AG10803 (cell line): ENCODE data around the gene SLC29A1.

Source experiments
- DNase-seq: peaks from one replicate; pipeline ENCODE4 v3.0.0; 2010; ENCODE audit warnings: low read depth
- H3K4me3 ChIP-seq: 2 replicates; pipeline ENCODE4 v1.5.1; 2011; ENCODE audit warnings: mild to moderate bottlenecking, low read length, control low read depth
- TF ChIP-seq, protein P1 (sequence below): conservative IDR thresholded peaks from 2 replicates; pipeline ENCODE4 v1.5.1; 2011; ENCODE audit warnings: mild to moderate bottlenecking, low read length, control low read depth, inconsistent platforms

The SLC29A1 gene

DNA sequence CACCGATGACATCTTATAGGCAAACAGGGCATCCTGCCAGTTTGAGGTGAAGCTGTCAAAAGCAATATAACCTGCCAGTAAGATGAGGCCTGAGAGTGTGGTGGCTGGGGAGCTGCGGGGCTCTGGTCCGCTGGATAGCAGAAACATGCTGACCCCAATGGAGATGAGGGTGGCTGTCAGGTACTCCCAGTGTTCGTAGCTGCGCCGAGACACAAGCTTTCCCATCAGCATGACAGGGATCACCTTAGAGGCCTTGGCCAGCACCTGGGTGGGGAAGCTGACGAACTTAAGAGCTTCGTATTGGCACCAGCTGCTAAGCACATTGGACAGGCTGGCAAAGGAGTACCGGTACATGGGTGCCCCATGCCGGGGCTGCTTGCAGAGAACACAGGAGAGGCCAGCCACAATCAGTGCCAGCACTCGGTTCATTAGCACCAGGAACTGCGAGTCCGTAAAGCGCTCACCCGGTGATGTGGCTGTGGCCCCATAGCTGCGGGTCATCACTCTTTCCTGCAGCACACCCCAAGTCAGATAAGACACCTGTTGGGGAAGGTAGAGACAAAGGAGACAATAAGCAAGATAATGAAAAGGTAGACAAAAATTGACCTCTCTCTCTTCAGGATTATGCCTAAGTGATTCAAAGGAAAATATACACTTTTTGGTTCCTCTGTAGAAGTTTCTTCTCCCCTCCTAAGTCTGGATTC, 31.9 kb downstream of the SLC29A1 start:
- no peak for DNase-seq
- H3K4me3 ChIP-seq = no peak overlapping the region
- TF ChIP-seq, protein P1, sequence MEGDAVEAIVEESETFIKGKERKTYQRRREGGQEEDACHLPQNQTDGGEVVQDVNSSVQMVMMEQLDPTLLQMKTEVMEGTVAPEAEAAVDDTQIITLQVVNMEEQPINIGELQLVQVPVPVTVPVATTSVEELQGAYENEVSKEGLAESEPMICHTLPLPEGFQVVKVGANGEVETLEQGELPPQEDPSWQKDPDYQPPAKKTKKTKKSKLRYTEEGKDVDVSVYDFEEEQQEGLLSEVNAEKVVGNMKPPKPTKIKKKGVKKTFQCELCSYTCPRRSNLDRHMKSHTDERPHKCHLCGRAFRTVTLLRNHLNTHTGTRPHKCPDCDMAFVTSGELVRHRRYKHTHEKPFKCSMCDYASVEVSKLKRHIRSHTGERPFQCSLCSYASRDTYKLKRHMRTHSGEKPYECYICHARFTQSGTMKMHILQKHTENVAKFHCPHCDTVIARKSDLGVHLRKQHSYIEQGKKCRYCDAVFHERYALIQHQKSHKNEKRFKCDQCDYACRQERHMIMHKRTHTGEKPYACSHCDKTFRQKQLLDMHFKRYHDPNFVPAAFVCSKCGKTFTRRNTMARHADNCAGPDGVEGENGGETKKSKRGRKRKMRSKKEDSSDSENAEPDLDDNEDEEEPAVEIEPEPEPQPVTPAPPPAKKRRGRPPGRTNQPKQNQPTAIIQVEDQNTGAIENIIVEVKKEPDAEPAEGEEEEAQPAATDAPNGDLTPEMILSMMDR = no peak

DNA sequence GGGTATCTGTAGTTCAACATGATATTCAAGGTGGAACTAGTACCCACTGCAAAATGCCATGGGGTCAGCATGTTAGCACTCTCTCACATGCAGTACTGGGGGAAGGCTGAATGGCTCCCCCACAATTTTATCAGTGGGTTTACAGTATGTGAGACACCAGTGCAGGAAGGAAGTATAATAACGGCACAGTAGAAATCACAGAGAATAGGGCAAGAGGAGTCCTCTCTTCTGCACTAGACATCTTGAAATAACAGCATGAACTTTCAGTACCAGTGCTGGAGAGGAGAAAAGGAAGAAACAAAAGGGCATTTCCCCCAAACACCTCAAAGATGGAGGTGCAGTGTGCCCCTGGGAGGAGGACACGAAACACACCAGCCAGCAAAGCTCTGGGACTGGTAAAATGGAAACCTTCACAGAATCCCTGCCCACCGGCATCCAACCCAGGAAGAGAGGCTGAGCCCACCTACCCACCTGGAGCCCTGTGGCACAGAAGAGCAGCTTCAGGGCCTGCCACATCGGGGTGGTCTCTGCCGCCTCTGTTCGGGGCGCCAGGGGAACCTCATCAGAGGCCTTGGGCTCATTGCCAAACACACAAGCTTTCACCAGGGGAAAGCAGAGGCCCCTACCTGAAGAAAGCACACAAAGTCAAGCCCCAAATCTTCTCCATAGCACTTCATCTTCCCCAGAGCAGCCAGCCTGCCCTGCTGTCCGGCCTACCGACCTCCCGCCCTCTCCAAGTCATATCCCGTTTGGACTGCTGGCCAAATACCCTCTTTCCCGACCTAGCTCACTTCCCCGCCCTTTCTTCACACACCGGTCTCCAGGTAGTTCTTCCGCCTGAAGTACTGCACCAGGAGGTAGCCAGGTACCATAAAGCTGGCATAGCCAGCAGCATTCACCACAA, 32.7 kb downstream of the SLC29A1 start:
- TF ChIP-seq, protein P1 = no peak
- DNase-seq = no peak
- peak overlapping the region; percentile 87 for H3K4me3 ChIP-seq

DNA sequence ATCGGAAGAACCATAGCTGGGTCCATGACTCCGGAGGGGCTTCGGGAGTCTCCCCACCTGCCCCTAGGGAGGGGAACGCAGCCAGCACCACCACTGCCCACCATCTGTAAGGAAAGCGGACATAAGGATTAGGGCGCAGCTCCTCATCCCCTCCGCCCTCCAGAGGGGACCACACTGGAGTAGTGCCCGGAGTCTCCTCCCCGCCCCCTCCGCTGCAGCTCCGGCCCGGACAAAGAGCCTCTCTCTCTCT, 33.3 kb downstream of the SLC29A1 start:
- no peak for DNase-seq
- H3K4me3 ChIP-seq = peak overlapping the region; percentile 87
- TF ChIP-seq, protein P1 = no peak

DNA sequence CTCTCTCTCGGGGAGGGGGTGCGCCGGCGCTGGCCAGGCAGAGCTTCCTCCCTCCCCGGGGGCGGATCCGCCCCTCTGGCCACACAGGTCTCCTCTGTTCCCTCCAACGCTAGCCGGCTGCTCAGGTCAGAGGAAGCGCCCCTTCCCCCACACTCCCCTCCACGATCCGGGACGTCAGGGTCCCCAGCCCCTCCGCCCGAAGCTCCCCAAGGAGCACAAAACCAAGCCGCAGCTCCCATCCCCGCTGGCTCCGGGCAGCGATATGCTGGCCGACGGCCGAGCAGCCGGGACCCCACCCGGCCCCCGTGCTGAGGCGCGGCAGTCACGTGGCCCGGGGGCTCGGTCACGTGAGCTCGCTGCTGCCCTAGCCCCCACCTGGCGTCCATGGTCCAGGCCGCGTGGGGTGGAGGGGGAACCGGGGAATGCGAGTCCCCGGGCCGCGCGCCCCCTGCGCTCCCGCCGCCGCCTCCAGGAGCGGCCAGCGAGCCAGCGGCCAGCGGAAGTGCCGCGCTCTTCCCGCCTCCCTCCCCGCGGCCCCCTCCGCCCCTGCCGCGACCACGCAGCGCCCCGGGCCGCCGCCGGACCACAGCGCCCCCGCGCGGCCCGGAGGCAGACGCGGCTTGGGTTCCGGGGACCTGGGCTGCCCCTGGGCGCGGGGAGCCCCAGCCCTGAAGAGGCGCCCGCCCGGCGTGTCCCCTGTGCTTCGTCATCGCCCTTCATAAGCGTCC, 33.8 kb downstream of the SLC29A1 start, which contains the start of gene SLC35B2:
Gene SLC35B2, minus strand, starts transcription at position 504 of the 728 bp plus-strand sequence. Its CDS starts 118 bp downstream, at position 386.
- H3K4me3 ChIP-seq = peak within 1 kb of the TSS; percentile 87
- TF ChIP-seq, protein P1 = peak; percentile 31
- peak; percentile 68 for DNase-seq

DNA sequence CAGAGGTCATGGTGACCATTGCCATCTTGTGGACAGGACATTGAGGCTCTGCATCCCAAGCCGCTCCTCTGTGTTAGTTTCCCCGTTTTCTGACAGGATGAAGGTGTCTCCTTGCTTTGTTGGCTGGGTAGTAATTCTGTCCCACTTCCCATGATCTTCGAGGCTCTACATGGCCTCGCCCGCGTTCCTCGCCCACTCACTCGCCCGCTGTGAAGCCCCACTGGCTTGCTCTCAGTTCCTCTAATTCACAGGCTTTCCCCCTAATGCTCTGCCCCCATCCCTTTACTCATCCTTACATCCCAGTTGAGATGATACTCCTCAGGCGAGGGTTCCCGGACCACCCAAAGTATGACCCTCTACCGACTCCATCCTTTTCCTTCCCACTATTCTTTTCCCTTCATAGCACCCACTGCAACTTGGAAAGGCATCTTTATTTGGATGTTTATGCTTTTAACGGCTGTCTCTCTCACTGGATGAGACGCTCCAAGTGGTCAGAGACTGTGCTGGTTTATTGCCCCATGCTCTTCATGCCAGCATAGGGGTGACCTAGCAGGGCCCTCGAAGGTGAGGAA, 34.4 kb downstream of the SLC29A1 start:
- DNase-seq = no peak
- H3K4me3 ChIP-seq = peak overlapping the region; percentile 60
- TF ChIP-seq, protein P1 = no peak; the same call in none of the 2 replicates

DNA sequence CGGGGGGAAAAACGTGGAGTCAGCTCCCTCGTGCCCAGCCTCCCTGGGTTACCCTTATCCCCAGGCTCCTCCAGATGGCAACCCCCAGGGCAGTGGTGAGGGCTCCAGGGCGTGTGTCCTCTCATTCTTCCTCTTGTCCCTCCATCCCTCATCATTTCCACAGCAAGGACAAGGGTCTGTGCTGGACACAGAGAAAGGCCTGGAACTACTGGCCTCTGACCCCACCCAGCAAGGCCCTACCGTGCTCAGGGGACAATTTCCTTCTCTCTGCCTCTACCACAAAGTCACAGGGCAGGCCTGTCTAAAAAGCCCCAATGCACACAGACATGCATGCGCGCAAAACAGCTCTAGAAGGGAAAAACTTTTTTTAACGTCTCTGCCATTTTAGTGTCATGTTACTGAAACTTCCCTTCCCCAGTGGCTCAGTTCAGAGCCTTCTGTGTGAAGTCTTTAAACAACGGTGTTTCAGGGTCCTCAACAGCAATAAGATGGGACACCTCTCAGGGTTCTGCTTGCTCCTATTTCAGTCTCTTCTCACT, 35.0 kb downstream of the SLC29A1 start:
- TF ChIP-seq, protein P1 = no peak
- H3K4me3 ChIP-seq = no peak overlapping the region
- no peak for DNase-seq
